ENCODE measurements around the gene CALHM4. TPM values are rescaled to one million over a fixed set of nuclear protein-coding genes. Genes with fewer than 3 reads are reported as not detected.
A peak's percentile ranks its signal among the peaks of the same experiment; 100 is the strongest.

Gene CALHM4
- total RNA-seq, 1 experiment from 2014 or later = not detected

DNA sequence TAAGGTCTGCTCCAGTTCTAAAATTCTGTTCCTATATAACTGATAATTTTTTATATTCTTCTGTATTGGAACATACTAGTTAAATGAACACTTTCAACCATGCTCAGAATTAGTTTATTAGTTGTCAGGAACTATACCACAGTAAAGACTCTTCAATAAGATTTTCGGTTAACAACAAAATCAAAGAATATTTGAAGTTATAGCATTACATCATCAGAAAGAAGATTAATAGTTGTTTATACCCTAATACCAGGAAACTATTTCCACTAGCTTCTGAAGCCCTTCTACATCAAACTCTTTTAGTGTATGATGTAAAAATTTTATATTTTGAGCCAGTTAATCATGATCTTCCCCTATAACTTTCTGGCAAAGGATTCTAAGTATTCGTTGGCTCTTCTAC is 6.6 kb downstream of the CALHM4 start:
- no peaks in the 10 kb centered on the region for H3K9me3 ChIP-seq (replicated peaks)
- H3K27ac ChIP-seq = no peak overlapping the region
- H3K27me3 ChIP-seq = no peaks in the 10 kb centered on the region
- peaks cover 6% of the 10 kb centered on the region; the same call in 1 of the 2 replicates for H3K4me1 ChIP-seq
- no peaks in the 10 kb centered on the region for H3K36me3 ChIP-seq
- no peak overlapping the region for H3K4me3 ChIP-seq
- DNase-seq = no peak

DNA sequence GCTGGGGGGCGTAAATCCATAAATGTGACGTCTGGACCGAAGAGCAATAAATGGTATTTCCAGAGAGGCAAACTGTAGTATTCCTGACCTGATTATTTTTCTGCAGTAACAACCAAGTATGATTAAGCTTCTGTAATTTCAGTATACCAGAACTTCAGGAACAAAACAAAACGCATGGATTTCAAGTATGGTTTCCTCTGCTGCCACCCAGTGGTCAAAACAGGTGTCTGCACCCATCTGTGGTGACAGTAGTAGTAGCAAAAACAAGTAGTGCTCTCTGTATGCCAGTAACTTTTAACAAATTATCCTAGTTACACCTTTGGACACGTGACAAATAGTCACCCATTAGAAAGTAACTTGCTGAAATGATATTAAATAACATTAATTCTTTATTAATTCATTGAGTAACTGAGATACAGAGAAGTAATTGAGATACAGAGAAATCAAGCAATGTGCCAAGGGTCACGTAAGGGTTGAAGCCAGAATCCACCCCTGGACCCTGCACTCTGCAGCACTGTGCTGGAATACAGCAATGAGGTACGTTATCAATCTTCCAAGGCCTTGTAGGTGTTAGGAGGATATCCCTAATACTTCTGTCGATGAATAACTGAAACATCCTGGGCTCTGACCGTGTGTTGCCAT is 7.9 kb downstream of the CALHM4 start:
- Histone ChIP-seq H3K4me1 (peaks cover 6% of the 10 kb centered on the region; the same call in 1 of the 2 replicates), H3K27ac (no peak overlapping the region), H3K9me3 (replicated peaks) (no peaks in the 10 kb centered on the region), H3K36me3 (no peaks in the 10 kb centered on the region), H3K4me3 (no peak overlapping the region), H3K27me3 (no peaks in the 10 kb centered on the region)
- DNase-seq = peak; percentile 57 to 84

DNA sequence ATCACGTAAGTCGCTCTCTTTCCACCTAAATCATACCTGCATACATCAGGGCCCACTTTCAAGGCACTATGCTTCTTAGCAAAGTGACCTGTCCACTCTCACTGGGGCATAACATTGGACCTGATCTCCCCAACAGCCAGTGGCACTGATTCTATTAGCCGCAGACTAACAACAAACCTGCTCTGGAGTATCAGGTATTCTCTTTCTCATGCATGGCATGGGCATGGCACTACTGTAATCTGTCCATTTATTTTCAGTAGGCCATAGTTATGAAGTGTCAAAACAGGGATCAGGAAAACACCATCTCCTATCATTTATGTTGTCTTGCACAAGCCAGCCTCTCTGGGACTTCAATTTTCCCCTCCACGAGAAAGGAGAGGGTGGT is 8.5 kb downstream of the CALHM4 start:
- no peaks in the 10 kb centered on the region for H3K9me3 ChIP-seq (replicated peaks)
- DNase-seq = no peak
- no peak overlapping the region for H3K4me3 ChIP-seq
- H3K27me3 ChIP-seq = no peaks in the 10 kb centered on the region
- no peaks in the 10 kb centered on the region for H3K36me3 ChIP-seq
- no peak overlapping the region for H3K27ac ChIP-seq
- H3K4me1 ChIP-seq = peaks cover 6% of the 10 kb centered on the region; the same call in 1 of the 2 replicates

DNA sequence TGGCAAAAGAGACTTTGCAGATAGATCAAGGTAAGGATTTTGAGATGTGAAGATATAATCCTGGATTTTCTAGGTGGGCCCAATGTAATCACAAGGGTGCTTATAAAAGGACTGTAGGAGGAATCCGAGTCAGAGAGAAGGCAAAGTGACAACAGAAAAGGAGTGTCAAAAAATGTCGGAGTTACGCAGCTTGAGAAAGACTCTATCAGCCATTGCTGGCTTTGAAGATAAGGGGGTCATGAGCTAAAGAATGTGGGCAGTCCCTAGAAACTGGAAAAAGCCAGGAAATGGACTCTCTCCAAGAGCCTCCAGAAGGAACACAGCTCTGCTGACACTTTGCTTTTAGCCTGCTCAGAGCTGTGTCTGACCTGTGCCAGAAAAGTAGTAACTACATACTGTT is 9.1 kb downstream of the CALHM4 start:
- H3K27ac ChIP-seq = no peak overlapping the region
- peaks cover 6% of the 10 kb centered on the region; the same call in 1 of the 2 replicates for H3K4me1 ChIP-seq
- no peaks in the 10 kb centered on the region for H3K9me3 ChIP-seq (replicated peaks)
- no peak overlapping the region for H3K4me3 ChIP-seq
- H3K36me3 ChIP-seq = no peaks in the 10 kb centered on the region
- no peaks in the 10 kb centered on the region for H3K27me3 ChIP-seq
- no peak for DNase-seq

DNA sequence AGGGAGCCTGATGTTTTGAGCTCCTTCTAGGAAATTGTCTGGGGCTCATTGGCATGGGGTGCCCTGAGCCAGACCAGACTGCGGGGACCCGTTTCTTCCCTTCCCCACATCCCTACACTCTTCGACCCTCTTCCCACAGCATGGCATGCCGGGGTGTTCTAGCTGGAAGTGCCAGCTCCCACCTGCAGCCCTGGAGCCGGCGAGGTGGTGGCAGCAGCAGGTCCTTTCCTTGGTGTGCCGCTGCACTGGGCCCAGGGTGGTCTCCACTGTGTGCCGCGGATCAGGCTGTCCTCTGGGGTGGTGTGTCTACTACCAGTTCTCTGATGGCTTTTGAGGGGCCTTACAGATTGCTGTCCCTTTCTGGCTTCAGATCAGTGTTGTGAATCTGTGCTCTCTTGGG is 10.3 kb downstream of the CALHM4 start:
- Histone ChIP-seq H3K9me3 (replicated peaks) (no peaks in the 10 kb centered on the region), H3K27ac (no peak overlapping the region), H3K4me1 (0 out of 2 replicates have a peak, but pooled peaks cover 2% of the 10 kb centered on the region), H3K27me3 (no peaks in the 10 kb centered on the region), H3K4me3 (no peak overlapping the region), H3K36me3 (no peaks in the 10 kb centered on the region)
- no peak for DNase-seq

DNA sequence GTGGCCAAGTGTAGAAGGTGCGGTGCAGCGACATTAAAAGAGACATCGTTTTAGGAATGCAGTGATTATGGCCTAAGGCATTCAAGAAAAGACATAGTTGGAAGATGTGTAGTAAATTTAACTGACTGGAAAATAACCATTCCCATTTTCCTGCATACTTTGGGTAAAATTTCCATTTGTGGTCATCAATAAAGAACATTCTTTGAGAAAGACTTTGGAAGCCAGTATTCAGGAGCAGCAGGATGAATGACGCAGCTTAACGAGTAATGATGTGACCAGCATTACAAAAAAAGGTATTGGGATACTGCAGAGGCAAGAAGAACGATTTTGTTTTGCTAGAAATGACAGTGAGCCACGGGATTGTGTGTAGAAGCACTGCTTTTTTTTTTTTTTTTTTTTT is 10.8 kb downstream of the CALHM4 start:
- H3K4me1 ChIP-seq = 0 out of 2 replicates have a peak, but pooled peaks cover 2% of the 10 kb centered on the region
- no peaks in the 10 kb centered on the region for H3K9me3 ChIP-seq (replicated peaks)
- DNase-seq = no peak
- no peak overlapping the region for H3K27ac ChIP-seq
- no peaks in the 10 kb centered on the region for H3K36me3 ChIP-seq
- H3K4me3 ChIP-seq = no peak overlapping the region
- H3K27me3 ChIP-seq = no peaks in the 10 kb centered on the region

DNA sequence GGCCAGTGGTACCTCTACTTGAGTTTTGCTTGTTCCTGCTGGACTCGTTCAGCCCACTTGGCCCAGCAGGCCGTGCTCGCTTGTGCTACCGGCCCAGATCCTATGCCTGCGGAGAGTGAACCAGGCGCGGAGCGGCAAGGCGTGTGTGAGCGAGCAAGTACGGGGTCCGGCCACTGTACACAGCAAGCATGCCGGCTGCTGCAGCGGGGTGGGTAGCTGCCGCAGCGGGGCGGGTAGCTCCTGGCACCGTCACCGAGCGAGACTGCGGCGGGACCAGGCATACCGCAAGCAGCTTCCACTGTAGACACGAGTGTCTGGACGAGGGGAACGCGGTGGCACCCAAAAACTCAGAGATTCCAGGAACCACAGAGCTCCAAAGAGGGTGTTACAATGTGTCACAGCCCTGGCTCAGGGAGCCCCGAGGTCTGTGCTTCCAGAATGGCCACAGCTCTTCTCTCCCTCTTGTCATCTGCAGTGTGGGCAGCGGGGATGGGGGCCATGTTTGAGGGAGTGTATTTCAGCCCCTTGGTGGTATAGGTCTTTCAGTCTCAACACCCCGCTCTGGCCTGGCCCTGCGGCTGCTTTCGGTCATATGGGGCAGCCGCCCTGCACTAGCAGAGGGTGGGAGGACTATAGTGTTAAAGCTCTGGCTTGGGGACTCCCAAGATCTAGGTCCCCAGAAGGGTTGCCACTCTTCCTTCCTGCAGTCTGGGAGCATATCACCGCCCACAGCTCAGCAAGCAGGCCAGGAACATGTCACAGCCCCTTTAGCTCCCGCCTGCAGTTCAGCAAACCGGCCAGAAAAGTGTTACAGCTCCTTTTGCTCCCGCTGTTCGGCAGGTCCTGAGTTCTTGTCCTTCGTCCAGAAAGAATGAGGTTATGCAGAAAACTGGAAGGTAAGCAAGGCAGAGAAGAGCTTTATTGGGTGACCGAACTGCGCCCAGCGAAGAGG is 11.6 kb downstream of the CALHM4 start:
- Histone ChIP-seq H3K27ac (no peak overlapping the region), H3K4me3 (peak overlapping the region; percentile 45), H3K36me3 (no peaks in the 10 kb centered on the region), H3K27me3 (no peaks in the 10 kb centered on the region), H3K9me3 (replicated peaks) (no peaks in the 10 kb centered on the region), H3K4me1 (0 out of 2 replicates have a peak, but pooled peaks cover 2% of the 10 kb centered on the region)
- peak in 1 of 2 experiments; percentile 5 for DNase-seq

DNA sequence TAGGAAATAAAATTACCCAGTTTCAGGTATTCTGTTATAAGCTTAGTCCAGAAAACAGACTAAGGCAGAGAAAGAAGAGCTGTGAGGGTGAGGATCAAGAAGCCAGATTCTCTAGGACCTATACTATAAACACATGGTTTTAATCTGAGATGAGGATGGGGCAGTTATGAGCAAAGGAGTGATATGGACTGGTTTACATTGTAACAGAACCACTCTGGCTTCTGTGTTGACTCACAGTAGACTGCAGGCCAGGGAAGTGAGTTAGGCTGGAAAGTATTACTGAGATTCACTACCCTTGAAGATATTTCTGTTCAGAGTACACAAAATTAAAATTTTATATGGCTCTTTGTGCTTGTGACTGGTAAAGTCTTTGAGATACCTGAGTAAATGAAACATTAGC is 14.6 kb downstream of the CALHM4 start:
- Histone ChIP-seq H3K9me3 (replicated peaks) (no peaks in the 10 kb centered on the region), H3K36me3 (no peaks in the 10 kb centered on the region), H3K4me1 (0 out of 2 replicates have a peak, but pooled peaks cover 2% of the 10 kb centered on the region), H3K4me3 (no peak overlapping the region), H3K27ac (no peak overlapping the region), H3K27me3 (no peaks in the 10 kb centered on the region)
- DNase-seq = no peak

DNA sequence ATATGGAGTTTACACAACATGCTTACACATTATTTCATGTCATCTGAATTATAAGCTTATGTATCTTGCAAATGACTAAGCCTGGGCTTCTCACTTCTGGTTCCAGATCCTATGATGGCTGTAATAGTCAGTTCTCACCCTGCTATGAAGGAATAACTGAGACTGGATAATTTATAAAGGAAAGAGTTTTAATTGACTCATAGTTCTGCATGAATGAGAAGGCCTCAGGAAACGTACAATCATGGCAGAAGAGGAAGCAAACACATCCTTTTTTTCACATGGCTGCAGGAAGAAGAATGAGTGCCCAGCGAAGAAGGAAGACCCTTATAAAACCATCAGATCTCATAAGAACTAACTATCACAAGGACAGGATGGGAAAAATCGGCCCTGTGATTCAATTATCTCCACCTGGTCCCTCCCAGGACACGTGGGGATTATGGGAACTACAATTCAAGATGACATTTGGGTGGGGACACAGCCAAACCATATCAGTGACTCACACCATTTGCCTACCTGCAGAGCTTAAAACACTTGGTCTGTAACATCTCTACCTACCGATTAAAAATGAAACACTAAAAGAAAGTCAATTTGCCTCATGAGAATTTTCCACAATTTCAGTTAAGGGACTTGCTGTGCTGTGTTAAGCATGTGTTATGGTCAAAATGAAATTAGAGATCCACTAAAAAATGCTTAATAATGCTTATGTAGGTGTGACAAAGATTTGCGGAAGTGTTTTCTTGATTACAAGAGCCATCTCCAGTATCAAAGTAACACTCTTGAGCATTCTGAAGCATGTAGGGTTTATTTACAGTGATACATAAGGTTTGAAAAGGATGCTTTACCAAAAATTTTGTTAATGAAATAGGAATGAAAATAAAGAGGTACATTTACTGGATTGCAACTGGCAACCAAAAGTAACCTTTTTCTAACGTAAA is 15.5 kb downstream of the CALHM4 start:
- no peaks in the 10 kb centered on the region for H3K9me3 ChIP-seq (replicated peaks)
- H3K4me3 ChIP-seq = no peak overlapping the region
- no peak for DNase-seq
- H3K27ac ChIP-seq = no peak overlapping the region
- no peaks in the 10 kb centered on the region for H3K4me1 ChIP-seq
- H3K27me3 ChIP-seq = no peaks in the 10 kb centered on the region
- no peaks in the 10 kb centered on the region for H3K36me3 ChIP-seq

DNA sequence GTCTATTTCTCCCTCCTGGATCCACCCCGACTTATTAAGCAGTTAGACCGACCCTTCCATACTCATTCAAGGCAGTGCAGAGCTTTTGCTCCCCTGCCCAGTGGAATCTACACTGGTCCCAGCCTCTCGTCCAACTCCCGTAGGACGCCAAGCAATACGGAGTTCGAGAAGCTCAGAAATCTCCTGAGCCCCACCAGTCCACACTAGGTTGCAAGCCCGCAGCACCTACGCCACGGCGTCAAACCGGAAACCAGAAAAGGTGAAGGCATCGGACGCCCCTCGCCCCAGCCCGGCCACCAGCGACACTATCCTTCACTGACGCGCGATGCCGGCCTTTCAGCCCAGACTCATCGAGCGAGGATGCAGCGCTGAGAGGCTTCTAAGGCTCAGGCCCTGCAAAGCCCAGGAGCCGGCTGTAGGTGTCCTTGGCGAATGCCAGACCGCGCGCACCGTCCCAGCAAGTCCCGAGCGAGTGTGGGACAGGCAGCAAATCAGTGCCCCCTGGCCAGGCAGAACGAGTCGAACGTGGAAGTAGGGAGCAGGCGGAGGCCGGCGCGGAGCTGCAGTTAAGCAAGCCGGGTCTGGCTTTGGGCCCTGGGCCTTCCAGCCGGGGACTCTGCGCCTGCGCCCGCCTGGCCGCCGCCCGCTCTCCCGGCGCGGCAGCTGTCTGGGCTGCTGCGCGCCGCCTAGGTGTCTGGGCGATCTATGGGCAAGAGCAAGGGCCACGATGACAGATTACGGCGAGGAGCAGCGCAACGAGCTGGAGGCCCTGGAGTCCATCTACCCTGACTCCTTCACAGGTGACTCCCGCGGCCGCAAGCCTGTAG is 17.5 kb downstream of the CALHM4 start, which contains the start of gene RWDD1:
TSS of gene RWDD1 (plus strand) at position 649 of the 827 bp plus-strand sequence. CDS start at position 728, 79 bp downstream.
- H3K9me3 ChIP-seq (replicated peaks) = no peaks in the 10 kb centered on the region
- H3K27ac ChIP-seq = peak within 1 kb of the TSS; percentile 61
- no peaks in the 10 kb centered on the region for H3K4me1 ChIP-seq
- peak; percentile 98 to 99 for DNase-seq
- peaks cover 8% of the 10 kb centered on the region; the same call in 1 of the 2 replicates for H3K36me3 ChIP-seq
- H3K27me3 ChIP-seq = no peaks in the 10 kb centered on the region
- H3K4me3 ChIP-seq = peak within 1 kb of the TSS; percentile 76

DNA sequence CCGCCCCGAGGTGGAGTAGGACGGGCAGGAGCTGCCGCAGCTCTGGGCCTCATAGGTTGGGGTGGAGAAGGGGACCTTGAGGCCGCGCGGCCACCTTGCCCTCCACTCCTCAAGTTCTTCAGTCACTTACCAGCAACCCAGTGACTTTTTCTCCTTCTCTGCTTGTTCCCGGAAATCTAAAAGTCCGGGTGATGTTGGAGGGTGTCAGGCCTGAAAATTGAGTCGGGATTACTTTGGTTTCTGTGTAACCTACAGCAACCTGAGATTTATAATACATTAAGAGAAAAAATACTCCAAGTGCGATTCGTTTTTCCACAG is 18.1 kb downstream of the CALHM4 start:
- H3K27me3 ChIP-seq = no peaks in the 10 kb centered on the region
- H3K9me3 ChIP-seq (replicated peaks) = no peaks in the 10 kb centered on the region
- peak overlapping the region; percentile 61 for H3K27ac ChIP-seq
- peak overlapping the region; percentile 76 for H3K4me3 ChIP-seq
- peaks cover 13% of the 10 kb centered on the region; the same call in 1 of the 2 replicates for H3K36me3 ChIP-seq
- DNase-seq = no peak
- H3K4me1 ChIP-seq = no peaks in the 10 kb centered on the region

DNA sequence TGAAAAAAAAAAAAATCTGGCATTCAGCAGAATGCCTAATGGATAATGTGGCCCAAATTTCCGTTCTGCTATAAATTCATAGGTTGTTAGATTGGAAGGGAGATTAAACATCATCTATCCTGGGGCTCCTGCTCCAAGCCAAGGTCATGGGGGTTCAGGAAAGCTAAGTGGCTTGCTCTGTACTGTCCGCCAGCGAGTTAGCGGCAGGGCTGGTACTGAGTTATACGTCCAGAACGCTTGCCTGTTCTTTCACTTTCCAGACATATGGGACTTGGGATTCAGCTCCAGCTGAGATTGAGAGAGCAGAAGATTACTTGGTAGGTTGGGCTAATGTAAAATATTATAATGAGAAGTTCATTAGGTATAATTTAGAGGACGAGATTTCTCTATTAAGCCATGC is 18.6 kb downstream of the CALHM4 start:
- Histone ChIP-seq H3K4me1 (no peaks in the 10 kb centered on the region), H3K4me3 (peak overlapping the region; percentile 76), H3K9me3 (replicated peaks) (no peaks in the 10 kb centered on the region), H3K36me3 (peaks cover 15% of the 10 kb centered on the region; the same call in 1 of the 2 replicates), H3K27ac (peak overlapping the region; percentile 61), H3K27me3 (no peaks in the 10 kb centered on the region)
- peak; percentile 31 to 41 for DNase-seq

DNA sequence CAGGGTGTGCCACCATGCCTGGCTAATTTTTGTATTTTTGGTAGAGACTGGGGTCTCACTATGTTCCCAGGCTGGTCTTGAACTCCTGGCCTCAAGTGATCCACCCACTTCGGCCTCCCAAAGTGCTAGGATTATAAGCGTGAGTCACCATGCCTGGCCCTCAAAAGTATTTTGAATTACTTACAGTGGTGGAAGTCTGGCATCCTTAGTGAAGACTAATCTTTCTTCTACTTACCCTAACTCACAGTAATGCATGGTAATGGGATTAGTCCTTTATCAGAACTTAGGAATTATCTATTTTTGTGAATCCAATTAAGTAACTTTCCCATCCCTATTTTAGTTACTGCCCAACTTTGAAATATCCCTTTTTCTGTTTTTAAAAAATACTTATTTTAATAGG is 21.7 kb downstream of the CALHM4 start:
- no peak overlapping the region for H3K4me3 ChIP-seq
- peaks cover 19% of the 10 kb centered on the region; the same call in 1 of the 2 replicates for H3K36me3 ChIP-seq
- H3K4me1 ChIP-seq = no peaks in the 10 kb centered on the region
- H3K27ac ChIP-seq = no peak overlapping the region
- no peaks in the 10 kb centered on the region for H3K9me3 ChIP-seq (replicated peaks)
- DNase-seq = no peak
- H3K27me3 ChIP-seq = no peaks in the 10 kb centered on the region

DNA sequence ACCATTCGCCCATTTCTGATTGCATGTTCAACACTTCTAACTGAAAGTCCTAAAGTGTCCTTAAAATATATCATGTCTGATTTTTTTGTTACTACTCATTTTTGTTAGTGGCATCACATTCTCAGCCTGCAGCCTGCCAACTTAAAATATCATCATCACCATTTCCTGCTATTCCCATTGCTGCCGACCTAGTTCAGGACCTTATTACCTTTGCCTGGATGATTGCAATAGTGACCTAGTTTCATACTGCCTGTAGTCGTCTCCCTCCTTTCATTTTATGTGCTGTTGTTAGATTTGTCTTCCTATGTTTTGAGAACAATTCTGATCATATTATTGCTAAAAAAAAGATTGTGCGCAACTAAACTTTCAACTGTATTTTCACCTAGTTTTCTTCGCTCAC is 23.9 kb downstream of the CALHM4 start:
- DNase-seq = no peak
- H3K36me3 ChIP-seq = peaks cover 29% of the 10 kb centered on the region

More for the DNA sequence above, 23.9 kb downstream of the CALHM4 start:
- no peaks in the 10 kb centered on the region for H3K27me3 ChIP-seq
- no peaks in the 10 kb centered on the region for H3K9me3 ChIP-seq (replicated peaks)
- H3K4me1 ChIP-seq = no peaks in the 10 kb centered on the region
- no peak overlapping the region for H3K4me3 ChIP-seq
- H3K27ac ChIP-seq = no peak overlapping the region

All from SJCRH30 (cell line).